PC-3 (cell line): ENCODE results near the gene TSNAXIP1.

Experiments used
- CTCF ChIP-seq: fragments of 300-600 bp; sonication (generic); conservative IDR thresholded peaks from 2 replicates; pipeline ENCODE4 v1.5.1; 2017; ENCODE audit warnings: antibody characterized with exemption, low read depth, mild to moderate bottlenecking, low read length
- EZH2 ChIP-seq: fragments of 300-600 bp; sonication (generic); IDR thresholded peaks from one replicate; pipeline ENCODE4 v1.6.1; 2017; ENCODE audit warnings: antibody characterized with exemption, mild to moderate bottlenecking, low read length; ENCODE audit not compliant: unreplicated experiment
- EZH2phosphoT487 ChIP-seq: fragments of 300-600 bp; sonication (generic); IDR thresholded peaks from 2 replicates; pipeline ENCODE4 v1.6.1; 2018; ENCODE audit warnings: mild to moderate bottlenecking, antibody characterized with exemption, low read length, borderline replicate concordance

DNA sequence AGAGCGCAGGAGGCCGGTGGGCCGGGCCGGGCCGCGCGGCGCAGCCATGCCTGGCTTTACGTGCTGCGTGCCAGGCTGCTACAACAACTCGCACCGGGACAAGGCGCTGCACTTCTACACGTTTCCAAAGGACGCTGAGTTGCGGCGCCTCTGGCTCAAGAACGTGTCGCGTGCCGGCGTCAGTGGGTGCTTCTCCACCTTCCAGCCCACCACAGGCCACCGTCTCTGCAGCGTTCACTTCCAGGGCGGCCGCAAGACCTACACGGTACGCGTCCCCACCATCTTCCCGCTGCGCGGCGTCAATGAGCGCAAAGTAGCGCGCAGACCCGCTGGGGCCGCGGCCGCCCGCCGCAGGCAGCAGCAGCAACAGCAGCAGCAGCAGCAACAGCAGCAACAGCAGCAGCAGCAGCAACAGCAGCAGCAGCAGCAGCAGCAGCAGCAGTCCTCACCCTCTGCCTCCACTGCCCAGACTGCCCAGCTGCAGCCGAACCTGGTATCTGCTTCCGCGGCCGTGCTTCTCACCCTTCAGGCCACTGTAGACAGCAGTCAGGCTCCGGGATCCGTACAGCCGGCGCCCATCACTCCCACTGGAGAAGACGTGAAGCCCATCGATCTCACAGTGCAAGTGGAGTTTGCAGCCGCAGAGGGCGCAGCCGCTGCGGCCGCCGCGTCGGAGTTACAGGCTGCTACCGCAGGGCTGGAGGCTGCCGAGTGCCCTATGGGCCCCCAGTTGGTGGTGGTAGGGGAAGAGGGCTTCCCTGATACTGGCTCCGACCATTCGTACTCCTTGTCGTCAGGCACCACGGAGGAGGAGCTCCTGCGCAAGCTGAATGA, 36.0 kb downstream of the TSNAXIP1 start:
- TF ChIP-seq CTCF (peak; percentile 47), EZH2phosphoT487 (no peak), EZH2 (no peak)
